GM10266 (cell line): Measurements from ENCODE around the gene PRKCE.

ENCODE experiments used
- DNase-seq: peaks from one replicate; pipeline ENCODE4 v3.0.0; 2012; ENCODE audit errors: extremely low spot score
- CTCF ChIP-seq: IDR thresholded peaks from 2 replicates; pipeline ENCODE4 v1.5.1; 2012; ENCODE audit warnings: mild to moderate bottlenecking, low read depth; ENCODE audit not compliant: control insufficient read depth, insufficient read depth; ENCODE audit errors: missing control alignments

The PRKCE gene

GRCh38 chr2:45750484-45750883 lies 99.0 kb downstream of the PRKCE start:
- no peak for TF ChIP-seq CTCF
- DNase-seq = no peak

- no peak for DNase-seq
- no peak for TF ChIP-seq CTCF
Measured at GRCh38 chr2:45753381-45753780, 101.9 kb downstream of the PRKCE start.

- TF ChIP-seq CTCF = no peak
- DNase-seq = no peak
Measured at GRCh38 chr2:45754131-45755010, 102.9 kb downstream of the PRKCE start.

GRCh38 chr2:45755585-45756335 lies 104.3 kb downstream of the PRKCE start:
- TF ChIP-seq CTCF = no peak
- DNase-seq = no peak

- no peak for TF ChIP-seq CTCF
- no peak for DNase-seq
Measured at GRCh38 chr2:45758018-45758417, 106.5 kb downstream of the PRKCE start.

GRCh38 chr2:45759310-45759851 lies 107.9 kb downstream of the PRKCE start:
- TF ChIP-seq CTCF = no peak

GRCh38 chr2:45761635-45762034 lies 110.2 kb downstream of the PRKCE start:
- no peak for TF ChIP-seq CTCF
- no peak for DNase-seq

More at GRCh38 chr2:45759310-45759851, 107.9 kb downstream of the PRKCE start:
- DNase-seq = no peak
